Measurements from ENCODE around the gene LOXL3. TPM values are rescaled to one million over a fixed set of nuclear protein-coding genes. Genes with fewer than 3 reads are reported as not detected.

Gene LOXL3
- total RNA-seq, 1 donor: 18.5 TPM

GRCh38 chr2:74551942-74552913 lies 1.5 kb downstream of the LOXL3 start:
- peak overlapping the region; percentile 91 for H3K4me3 ChIP-seq (ENCODE audit: low read depth, low read length)
- no peak for DNase-seq (ENCODE audit: low read depth)
- no peak for TF ChIP-seq CTCF (IDR thresholded peaks at IDR 0.05; ENCODE audit: insufficient read depth, low read length)

- no peak overlapping the region for H3K4me3 ChIP-seq (ENCODE audit: low read depth, low read length)
- DNase-seq (ENCODE audit: low read depth): no peak
- TF ChIP-seq CTCF (IDR thresholded peaks at IDR 0.05; ENCODE audit: insufficient read depth, low read length): no peak
These were observed 2.2 kb downstream of the LOXL3 start for GRCh38 chr2:74551530-74551929.

GRCh38 chr2:74550231-74550630 lies 3.5 kb downstream of the LOXL3 start:
- TF ChIP-seq CTCF (IDR thresholded peaks at IDR 0.05; ENCODE audit: insufficient read depth, low read length): no peak
- no peak for DNase-seq (ENCODE audit: low read depth)
- no peak overlapping the region for H3K4me3 ChIP-seq (ENCODE audit: low read depth, low read length)

- no peak for TF ChIP-seq CTCF (IDR thresholded peaks at IDR 0.05; ENCODE audit: insufficient read depth, low read length)
- H3K4me3 ChIP-seq (ENCODE audit: low read depth, low read length): peak overlapping the region; percentile 62
- no peak for DNase-seq (ENCODE audit: low read depth)
These were observed 4.6 kb downstream of the LOXL3 start for GRCh38 chr2:74548900-74549826.

GRCh38 chr2:74548285-74548899 lies 5.3 kb downstream of the LOXL3 start:
- peak overlapping the region; percentile 62 for H3K4me3 ChIP-seq (ENCODE audit: low read depth, low read length)
- no peak for DNase-seq (ENCODE audit: low read depth)
- no peak for TF ChIP-seq CTCF (IDR thresholded peaks at IDR 0.05; ENCODE audit: insufficient read depth, low read length)

GRCh38 chr2:74546004-74546403 lies 7.7 kb downstream of the LOXL3 start:
- TF ChIP-seq CTCF (IDR thresholded peaks at IDR 0.05; ENCODE audit: insufficient read depth, low read length): no peak
- H3K4me3 ChIP-seq (ENCODE audit: low read depth, low read length): no peak overlapping the region
- no peak for DNase-seq (ENCODE audit: low read depth)
